Spinal cord (tissue), 10 donors: ENCODE results near the gene PYGM. TPM values are rescaled to one million over a fixed set of nuclear protein-coding genes. Genes with fewer than 3 reads are reported as not detected.

Experiments used
- DNase-seq, 6 donors: peaks; one replicate each; pipeline versions ENCODE4 v3.0.0 to v3.0.0-alpha.2; 2013 to 2015; ENCODE audit warnings: low spot score in 6 of 6, low read depth in 4 of 6
- H3K27ac ChIP-seq: one replicate; pipeline ENCODE4 v1.5.1; 2013; ENCODE audit warnings: low read depth, low read length, control low read depth
- H3K27me3 ChIP-seq: one replicate; pipeline ENCODE4 v1.6.1; 2013; ENCODE audit warnings: low read length; ENCODE audit not compliant: control insufficient read depth, insufficient read depth
- H3K36me3 ChIP-seq: one replicate; pipeline ENCODE4 v1.6.1; 2013; ENCODE audit warnings: low read length; ENCODE audit not compliant: control insufficient read depth, insufficient read depth
- H3K4me1 ChIP-seq: one replicate; pipeline ENCODE4 v1.6.1; 2013; ENCODE audit warnings: low read length; ENCODE audit not compliant: control insufficient read depth, insufficient read depth
- H3K4me3 ChIP-seq: one replicate; pipeline ENCODE4 v1.5.1; 2013; ENCODE audit warnings: low read depth, low read length, control low read depth
- H3K9me3 ChIP-seq: one replicate; pipeline ENCODE4 v1.6.1; 2013; ENCODE audit warnings: low read length; ENCODE audit not compliant: control insufficient read depth, insufficient read depth
- WGBS: methylation state at CpG from one replicate; pipeline ENCODE4 v1.1.5; 2013; ENCODE audit warnings: missing lambda C conversion rate; ENCODE audit not compliant: insufficient coverage; 5-methylcytosine and 5-hydroxymethylcytosine counted together
- polyA plus RNA-seq, 2 donors: library from polyadenylated mRNA; unstranded; fragments of 120-200 nt; gene quantifications; one replicate each; pipeline ENCODE4 v1.2.1, GENCODE V29; 2013; ENCODE audit not compliant: insufficient read length in 2 of 2
- total RNA-seq, 2 donors: library from RNA; depleted of rRNA in 1 of 2; stranded (reverse); fragments of 120-200 nt in 1 of 2; fragments of >200 nt in 1 of 2; gene quantifications; one replicate each; pipeline versions ENCODE4 v1.2.3 to v1.2.4, GENCODE V29; 2013 to 2014
- donor health status: healthy.

Gene PYGM
- total and polyA plus RNA-seq, 4 donors, result 8.3 to 13.6 (median 11.5) TPM

DNA sequence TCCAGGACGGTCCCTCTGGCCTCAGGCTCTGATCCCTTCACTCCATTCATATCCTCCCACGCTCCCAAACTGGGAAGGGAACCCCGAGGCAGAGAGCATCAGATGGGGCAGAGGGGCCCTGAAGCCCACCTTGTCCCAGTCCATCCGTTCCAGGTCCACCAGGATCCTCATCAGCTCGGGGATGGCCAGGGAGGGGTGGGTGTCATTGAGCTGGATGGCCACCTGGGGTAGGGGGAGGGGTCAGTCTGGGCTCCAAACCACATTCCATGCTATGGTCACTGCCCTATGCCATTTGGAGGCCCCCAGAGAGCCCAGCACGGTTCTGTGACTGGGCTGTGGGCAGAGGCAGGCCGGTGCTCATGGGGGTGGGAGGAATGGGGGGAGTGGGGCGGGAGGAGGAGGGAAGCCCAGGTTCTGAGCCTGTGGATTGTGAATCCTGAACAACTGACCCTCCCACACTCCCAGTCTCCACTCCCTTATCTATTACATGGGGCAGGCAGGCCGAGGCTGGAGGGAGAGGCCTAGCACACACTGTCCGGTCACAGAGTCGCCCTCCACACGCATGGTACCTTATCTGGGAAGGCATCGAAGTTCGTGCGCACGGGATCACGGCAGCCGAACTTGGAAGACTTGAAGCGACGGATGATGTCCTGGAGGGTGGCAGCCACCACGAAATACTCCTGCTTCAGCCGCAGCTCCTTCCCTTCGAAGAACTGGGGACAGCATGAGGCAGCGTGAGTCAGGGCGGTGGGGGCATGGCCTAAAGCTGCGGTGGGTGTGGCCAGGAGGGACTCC, 5.5 kb downstream of the PYGM start:
- peaks cover 9% of the 10 kb centered on the region for H3K4me1 ChIP-seq
- H3K4me3 ChIP-seq, result no peak overlapping the region
- no peaks in the 10 kb centered on the region for H3K9me3 ChIP-seq
- no peaks in the 10 kb centered on the region for H3K27me3 ChIP-seq
- peaks cover 17% of the 10 kb centered on the region for H3K36me3 ChIP-seq
- H3K27ac ChIP-seq, result no peak overlapping the region
- WGBS, result 88% methylated on average over 23 of the region's 26 CpGs
- DNase-seq, result no peak

DNA sequence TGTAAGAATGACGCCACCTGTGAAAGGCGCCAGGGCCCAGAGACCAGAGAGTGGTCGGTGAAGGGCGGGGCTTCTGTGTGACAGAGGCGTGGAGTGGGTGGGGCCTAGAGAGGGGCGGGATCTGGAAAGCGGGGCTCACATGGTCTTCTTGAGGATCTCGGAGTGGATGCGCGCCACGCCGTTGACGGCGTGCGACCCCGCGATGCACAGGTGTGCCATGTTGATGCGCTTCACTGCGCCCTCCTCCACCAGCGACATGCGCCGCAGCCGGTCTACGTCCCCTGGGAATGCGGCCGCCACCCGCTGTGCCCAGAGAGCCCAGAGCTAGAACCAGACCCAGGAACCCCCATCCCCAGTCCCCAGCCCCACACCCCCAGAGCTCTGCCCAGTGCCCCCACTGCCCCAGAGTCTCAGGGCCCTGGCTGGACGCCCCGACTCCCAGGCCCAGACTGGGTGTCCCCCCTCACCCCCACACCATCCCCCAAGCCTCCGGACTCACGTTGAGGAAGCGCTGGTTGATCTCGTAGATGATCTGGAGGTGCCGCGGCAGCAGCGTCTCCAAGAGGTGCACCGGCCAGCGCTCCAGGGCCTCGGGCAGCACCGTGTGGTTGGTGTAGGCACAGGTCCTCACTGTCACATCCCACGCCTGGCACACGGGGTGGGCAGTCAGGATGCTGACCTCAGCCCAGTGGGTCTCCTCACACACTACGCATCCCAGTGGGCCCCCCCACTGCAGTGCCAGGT, 6.2 kb downstream of the PYGM start:
- 96% methylated on average over 35 of the region's 43 CpGs for WGBS
- Histone ChIP-seq H3K36me3 (peaks cover 17% of the 10 kb centered on the region), H3K4me3 (no peak overlapping the region), H3K4me1 (peaks cover 2% of the 10 kb centered on the region), H3K27ac (no peak overlapping the region), H3K9me3 (no peaks in the 10 kb centered on the region), H3K27me3 (no peaks in the 10 kb centered on the region)
- no peak for DNase-seq

DNA sequence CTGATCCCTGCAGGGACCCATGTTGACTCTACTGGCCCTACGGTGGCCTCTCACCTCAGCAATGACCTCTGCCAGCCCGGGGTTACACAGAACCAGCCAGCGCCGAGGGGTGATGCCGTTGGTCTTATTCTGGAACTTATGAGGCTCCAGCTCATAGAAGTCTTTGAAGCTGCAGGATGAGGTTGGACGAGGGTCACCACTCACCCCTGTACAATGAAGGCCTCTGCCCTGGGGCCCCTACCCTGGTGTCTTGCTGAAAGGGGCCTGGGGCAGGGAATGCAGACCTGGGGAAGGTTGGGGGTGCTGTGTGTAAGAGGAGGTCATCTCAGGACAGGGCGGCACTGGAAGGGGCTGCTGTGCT, 6.8 kb downstream of the PYGM start:
- H3K4me1 ChIP-seq, result no peaks in the 10 kb centered on the region
- no peak overlapping the region for H3K27ac ChIP-seq
- H3K9me3 ChIP-seq, result no peaks in the 10 kb centered on the region
- WGBS, result 81% methylated on average over 7 of the region's 7 CpGs
- H3K36me3 ChIP-seq, result peaks cover 17% of the 10 kb centered on the region
- H3K27me3 ChIP-seq, result no peaks in the 10 kb centered on the region
- no peak overlapping the region for H3K4me3 ChIP-seq
- no peak for DNase-seq

DNA sequence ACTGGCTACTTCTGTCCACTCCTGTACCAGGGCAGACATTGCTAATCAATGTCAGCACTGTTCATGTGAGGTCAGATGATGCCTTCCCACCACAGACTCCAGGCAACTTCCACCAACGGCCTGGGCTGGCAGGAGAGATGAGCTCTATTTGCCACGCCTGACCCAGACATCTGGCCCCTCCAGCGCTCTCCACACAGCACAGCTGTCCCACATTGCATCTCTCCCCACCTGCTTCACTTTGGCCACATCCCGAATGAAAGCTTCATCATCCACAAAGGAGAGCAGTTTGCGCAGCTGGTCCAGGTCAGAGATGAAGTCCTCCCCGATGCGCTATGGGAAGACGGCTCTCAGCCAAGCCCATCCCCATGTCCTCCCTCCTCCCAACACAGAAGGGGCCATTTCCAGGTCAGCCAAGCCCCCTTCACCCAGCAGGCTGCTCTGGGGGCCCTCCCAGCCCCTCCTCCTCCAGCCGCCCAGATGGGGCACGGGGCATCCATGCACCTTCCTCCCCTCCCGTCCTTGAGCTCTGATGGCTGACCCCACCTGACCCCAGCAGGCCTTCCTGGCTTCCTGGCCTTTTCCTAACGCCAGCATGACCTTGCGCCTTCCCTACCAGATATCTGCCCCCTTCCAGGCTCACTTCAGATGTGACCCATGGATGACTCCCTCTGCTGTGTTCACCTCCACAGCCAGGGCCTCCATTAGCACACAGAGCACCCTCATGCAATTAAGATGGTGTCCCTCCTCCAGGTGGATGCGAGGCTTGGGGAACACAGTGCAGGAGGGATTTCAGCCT, 7.4 kb downstream of the PYGM start:
- 58% methylated on average over 14 of the region's 14 CpGs for WGBS

DNA sequence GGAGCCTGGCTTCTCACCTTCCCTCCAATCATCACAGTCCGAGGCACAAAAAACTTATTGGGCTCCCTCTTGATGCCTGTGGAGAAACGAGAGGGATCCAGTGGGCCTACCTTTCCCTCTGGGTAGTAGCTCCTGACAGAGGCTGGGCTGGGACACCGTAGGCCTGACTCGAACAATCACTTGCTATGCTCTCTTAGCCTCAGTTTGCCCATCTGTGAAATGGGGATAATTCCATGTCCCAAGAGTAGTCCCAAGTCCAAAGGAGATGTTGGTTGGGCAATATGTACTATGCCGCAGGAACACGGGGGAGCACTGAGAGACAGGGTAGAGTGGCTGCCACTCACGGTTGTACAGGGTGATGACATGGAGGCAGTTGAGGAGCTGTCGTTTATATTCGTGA, 8.2 kb downstream of the PYGM start:
- Histone ChIP-seq H3K9me3 (no peaks in the 10 kb centered on the region), H3K36me3 (peaks cover 17% of the 10 kb centered on the region), H3K4me1 (peaks cover 2% of the 10 kb centered on the region), H3K27ac (no peak overlapping the region), H3K4me3 (no peak overlapping the region), H3K27me3 (no peaks in the 10 kb centered on the region)
- WGBS, result 83% methylated on average over 8 of the region's 9 CpGs
- DNase-seq, result no peak

More for the DNA sequence above, 7.4 kb downstream of the PYGM start:
- no peaks in the 10 kb centered on the region for H3K9me3 ChIP-seq
- no peaks in the 10 kb centered on the region for H3K27me3 ChIP-seq
- peak in 1 of 6 donors; percentile 31 for DNase-seq
- no peaks in the 10 kb centered on the region for H3K4me1 ChIP-seq
- H3K27ac ChIP-seq, result no peak overlapping the region
- peaks cover 17% of the 10 kb centered on the region for H3K36me3 ChIP-seq
- H3K4me3 ChIP-seq, result no peak overlapping the region

DNA sequence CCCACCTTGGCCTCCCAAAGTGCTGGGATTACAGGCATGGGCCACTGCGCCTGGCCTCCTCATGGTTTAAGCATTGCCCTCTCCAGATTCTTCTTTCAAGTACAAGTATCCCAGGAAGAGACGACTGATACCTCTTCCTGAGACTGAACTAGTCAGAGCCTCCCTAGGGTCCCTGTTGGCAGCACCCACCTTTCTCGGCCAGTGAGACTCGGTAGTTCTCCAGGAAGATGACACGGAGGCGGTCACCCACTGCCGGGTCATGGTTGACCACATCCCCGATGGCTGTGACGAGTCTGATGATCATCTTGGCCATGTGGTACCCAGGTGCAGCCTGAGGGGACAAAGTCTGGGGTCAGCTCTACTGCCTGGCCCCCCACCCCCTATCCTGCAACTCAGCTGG, 8.6 kb downstream of the PYGM start:
- WGBS, result 92% methylated on average over 9 of the region's 9 CpGs
- Histone ChIP-seq H3K27me3 (no peaks in the 10 kb centered on the region), H3K4me1 (peaks cover 6% of the 10 kb centered on the region), H3K27ac (no peak overlapping the region), H3K9me3 (no peaks in the 10 kb centered on the region), H3K4me3 (no peak overlapping the region), H3K36me3 (peaks cover 17% of the 10 kb centered on the region)
- DNase-seq, result no peak

DNA sequence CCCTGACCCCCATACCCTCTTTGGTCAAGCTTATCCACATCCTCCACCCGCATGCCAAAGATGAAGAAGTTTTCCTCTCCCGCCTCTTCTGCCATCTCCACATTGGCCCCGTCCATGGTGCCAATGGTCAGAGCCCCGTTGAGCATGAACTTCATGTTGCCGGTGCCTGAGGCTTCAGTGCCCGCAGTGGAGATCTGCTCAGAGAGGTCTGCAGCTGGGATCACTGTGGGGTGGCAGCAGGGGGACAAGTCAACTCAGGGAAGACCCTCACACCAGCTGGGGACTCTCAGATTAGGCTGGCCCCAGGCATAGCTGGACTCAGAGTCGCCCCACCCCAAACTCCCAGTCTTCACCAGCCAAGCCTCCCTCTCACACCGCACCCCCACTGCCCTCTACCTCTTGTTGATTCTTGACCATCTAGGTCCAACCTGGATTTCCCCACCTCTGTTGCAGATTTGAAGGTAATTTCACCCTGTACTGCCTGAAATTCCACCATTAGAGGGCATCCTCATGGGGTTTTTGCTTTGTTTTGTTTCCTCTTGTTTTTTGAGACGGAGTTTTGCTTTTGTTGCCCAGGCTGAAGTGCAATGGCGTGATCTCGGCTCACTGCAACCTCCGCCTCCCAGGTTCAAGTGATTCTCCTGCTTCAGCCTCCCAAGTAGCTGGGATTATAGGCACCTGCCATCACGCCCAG, 9.3 kb downstream of the PYGM start:
- H3K4me1 ChIP-seq, result peaks cover 12% of the 10 kb centered on the region
- no peak overlapping the region for H3K27ac ChIP-seq
- DNase-seq, result no peak
- no peaks in the 10 kb centered on the region for H3K9me3 ChIP-seq
- peaks cover 15% of the 10 kb centered on the region for H3K36me3 ChIP-seq
- 96% methylated on average over 8 of the region's 13 CpGs for WGBS
- no peaks in the 10 kb centered on the region for H3K27me3 ChIP-seq
- no peak overlapping the region for H3K4me3 ChIP-seq

DNA sequence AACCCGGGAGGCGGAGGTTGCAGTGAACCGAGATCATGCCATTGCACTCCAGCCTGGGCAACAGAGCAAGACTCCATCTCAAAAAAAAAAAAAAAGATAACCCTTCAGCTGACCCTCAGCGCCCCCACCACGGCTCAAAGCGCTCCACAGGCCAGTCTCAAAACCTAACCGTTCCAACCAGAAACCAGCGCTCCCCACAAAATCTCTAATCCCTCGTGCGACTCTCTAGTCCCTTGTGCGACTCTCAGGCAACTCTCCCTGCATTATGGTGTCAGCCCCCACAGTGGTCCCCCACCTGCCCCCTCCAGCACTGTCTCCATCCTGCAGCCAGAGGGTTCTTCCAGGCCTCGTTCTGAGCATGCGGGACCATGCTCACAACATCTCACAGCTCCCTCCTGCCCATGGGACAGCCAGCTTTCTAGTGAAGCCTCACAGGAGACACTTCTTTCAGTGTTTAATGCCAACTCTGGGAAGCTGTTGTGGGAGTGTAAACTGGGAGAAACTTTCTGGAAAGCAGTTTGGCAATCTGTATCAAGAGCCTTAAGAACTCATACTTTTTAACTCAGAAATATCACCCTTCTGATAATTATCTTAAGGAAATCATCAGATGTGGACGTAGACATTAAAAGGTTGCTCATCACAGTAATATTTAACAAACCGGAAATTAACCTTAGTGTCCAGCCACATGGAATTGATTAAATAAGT, 11.7 kb downstream of the PYGM start:
- WGBS, result 92% methylated on average over 11 of the region's 15 CpGs
- H3K27ac ChIP-seq, result no peak overlapping the region
- no peak overlapping the region for H3K4me3 ChIP-seq
- H3K36me3 ChIP-seq, result peaks cover 4% of the 10 kb centered on the region
- H3K27me3 ChIP-seq, result peaks cover 13% of the 10 kb centered on the region
- peaks cover 31% of the 10 kb centered on the region for H3K4me1 ChIP-seq
- no peak for DNase-seq
- H3K9me3 ChIP-seq, result no peaks in the 10 kb centered on the region

DNA sequence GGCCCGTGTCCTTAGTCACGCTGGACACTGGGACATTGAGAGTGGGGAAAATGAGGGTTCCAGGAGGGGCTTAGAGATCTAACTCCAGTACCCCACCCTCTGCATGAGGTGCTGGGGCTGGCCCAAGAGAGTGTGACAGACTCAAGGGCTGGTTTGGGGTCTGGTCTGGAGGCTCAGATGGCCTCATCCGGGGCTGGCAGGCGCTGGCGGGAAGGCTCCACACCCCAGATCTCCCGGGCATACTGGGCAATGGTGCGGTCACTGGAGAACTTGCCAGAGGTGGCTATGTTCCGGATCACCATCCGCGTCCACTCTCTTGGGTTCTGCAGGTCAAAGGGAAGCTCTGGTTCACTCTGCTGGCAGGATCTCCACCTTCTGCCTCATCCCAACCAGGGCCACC, 13.3 kb downstream of the PYGM start:
- 79% methylated on average over 10 of the region's 10 CpGs for WGBS
- Histone ChIP-seq H3K36me3 (peaks cover 9% of the 10 kb centered on the region), H3K4me1 (peaks cover 47% of the 10 kb centered on the region), H3K9me3 (no peaks in the 10 kb centered on the region), H3K4me3 (no peak overlapping the region), H3K27me3 (peaks cover 29% of the 10 kb centered on the region), H3K27ac (peak overlapping the region; percentile 76)
- no peak for DNase-seq
